ENCODE results near the gene SIRPB1. TPM values are rescaled to one million over a fixed set of nuclear protein-coding genes. Genes with fewer than 3 reads are reported as not detected.
"Not testable (repeated sequence)": the region's sequence is repeated elsewhere in the genome, so short reads cannot be mapped to it uniquely, and the experiment has no call there.

Gene SIRPB1
- polyA plus RNA-seq, 1 experiment: 1.9 TPM

- no peak for DNase-seq (ENCODE audit: low read depth)
- no peaks in the 10 kb centered on the region; the same call in 1 of the 2 replicates for H3K27me3 ChIP-seq (ENCODE audit: control insufficient read depth, insufficient read depth, low read length)
- no peaks in the 10 kb centered on the region for H3K36me3 ChIP-seq (ENCODE audit: control insufficient read depth, insufficient read depth, low read length)
- H3K4me3 ChIP-seq (ENCODE audit: low read depth, low read length): no peak overlapping the region
- CTCF ChIA-PET: no interaction called here
- TF ChIP-seq CTCF (IDR thresholded peaks at IDR 0.05; ENCODE audit: insufficient read depth, low read depth, low read length): no peak
- POLR2A ChIA-PET: no interaction called here
Measured at GRCh38 chr20:1618479-1618878, 1.3 kb downstream of the SIRPB1 start.

GRCh38 chr20:1616858-1617434 lies 2.9 kb downstream of the SIRPB1 start:
- ChIA-PET CTCF (no interaction called here), POLR2A (no interaction called here)
- Histone ChIP-seq H3K36me3 (ENCODE audit: control insufficient read depth, insufficient read depth, low read length) (no peaks in the 10 kb centered on the region), H3K4me3 (ENCODE audit: low read depth, low read length) (no peak overlapping the region), H3K27me3 (ENCODE audit: control insufficient read depth, insufficient read depth, low read length) (no peaks in the 10 kb centered on the region; the same call in 1 of the 2 replicates)
- no peak for DNase-seq (ENCODE audit: low read depth)
- TF ChIP-seq CTCF (IDR thresholded peaks at IDR 0.05; ENCODE audit: insufficient read depth, low read depth, low read length): no peak

- DNase-seq (ENCODE audit: low read depth); H3K36me3 ChIP-seq (ENCODE audit: control insufficient read depth, insufficient read depth, low read length); CTCF ChIA-PET; POLR2A ChIA-PET; H3K4me3 ChIP-seq (ENCODE audit: low read depth, low read length); H3K27me3 ChIP-seq (ENCODE audit: control insufficient read depth, insufficient read depth, low read length): not testable (repeated sequence)
Measured at GRCh38 chr20:1610404-1610803, 9.4 kb downstream of the SIRPB1 start.

- CTCF ChIA-PET; POLR2A ChIA-PET; H3K27me3 ChIP-seq (ENCODE audit: control insufficient read depth, insufficient read depth, low read length); H3K4me3 ChIP-seq (ENCODE audit: low read depth, low read length); DNase-seq (ENCODE audit: low read depth); H3K36me3 ChIP-seq (ENCODE audit: control insufficient read depth, insufficient read depth, low read length): not testable (repeated sequence)
Measured at GRCh38 chr20:1608678-1609347, 11.0 kb downstream of the SIRPB1 start.

GRCh38 chr20:1600736-1601135 lies 19.1 kb downstream of the SIRPB1 start:
- CTCF ChIA-PET: no interaction called here
- no peak for TF ChIP-seq CTCF (IDR thresholded peaks at IDR 0.05; ENCODE audit: insufficient read depth, low read depth, low read length)
- POLR2A ChIA-PET: no interaction called here
- no peak overlapping the region for H3K4me3 ChIP-seq (ENCODE audit: low read depth, low read length)
- DNase-seq (ENCODE audit: low read depth): no peak
- no peaks in the 10 kb centered on the region for H3K27me3 ChIP-seq (ENCODE audit: control insufficient read depth, insufficient read depth, low read length)
- no peaks in the 10 kb centered on the region for H3K36me3 ChIP-seq (ENCODE audit: control insufficient read depth, insufficient read depth, low read length)

GRCh38 chr20:1595333-1595732 lies 24.5 kb downstream of the SIRPB1 start:
- ChIA-PET POLR2A (no interaction called here), CTCF (no interaction called here)

More at GRCh38 chr20:1595333-1595732, 24.5 kb downstream of the SIRPB1 start:
- H3K36me3 ChIP-seq (ENCODE audit: control insufficient read depth, insufficient read depth, low read length): no peaks in the 10 kb centered on the region
- no peak for DNase-seq (ENCODE audit: low read depth)
- H3K27me3 ChIP-seq (ENCODE audit: control insufficient read depth, insufficient read depth, low read length): no peaks in the 10 kb centered on the region
- TF ChIP-seq CTCF (IDR thresholded peaks at IDR 0.05; ENCODE audit: insufficient read depth, low read depth, low read length): no peak
- H3K4me3 ChIP-seq (ENCODE audit: low read depth, low read length): no peak overlapping the region

Measured in BJ (cell line).